Adipocyte (in vitro differentiated cells): Measurements from ENCODE around the gene TEAD3.
"Not testable (repeated sequence)": the region's sequence is repeated elsewhere in the genome, so short reads cannot be mapped to it uniquely, and the experiment has no call there.

Source experiments
- DNase-seq: peaks from one replicate; pipeline ENCODE4 v3.0.0-alpha.2; 2015; ENCODE audit warnings: low read depth
- H3K27me3 ChIP-seq: replicated peaks from 2 replicates; pipeline ENCODE4 v1.7.0; 2013; ENCODE audit warnings: mild to moderate bottlenecking, low read length, moderate library complexity; ENCODE audit not compliant: control insufficient read depth, insufficient read depth
- H3K36me3 ChIP-seq: 2 replicates; pipeline ENCODE4 v1.7.0; 2013; ENCODE audit warnings: low read length, mild to moderate bottlenecking, moderate library complexity; ENCODE audit not compliant: control insufficient read depth, insufficient read depth, severe bottlenecking
- H3K4me1 ChIP-seq: 2 replicates; pipeline ENCODE4 v1.7.0; 2013; ENCODE audit warnings: mild to moderate bottlenecking, low read length, moderate library complexity; ENCODE audit not compliant: control insufficient read depth, insufficient read depth
- H3K4me3 ChIP-seq: 2 replicates; pipeline ENCODE4 v1.7.0; 2013; ENCODE audit warnings: mild to moderate bottlenecking, low read length, moderate library complexity
- H3K9ac ChIP-seq: 2 replicates; pipeline ENCODE4 v1.7.0; 2013; ENCODE audit warnings: mild to moderate bottlenecking, low read length, moderate library complexity
- H3K9me3 ChIP-seq: 2 replicates; pipeline ENCODE4 v1.7.0; 2013; ENCODE audit warnings: mild to moderate bottlenecking, low read length, moderate library complexity; ENCODE audit not compliant: control insufficient read depth

TEAD3 gene

GRCh38 chr6:35496841-35497570, at the start of gene TEAD3:
Gene TEAD3, minus strand, starts transcription at chr6:35497079.
- Histone ChIP-seq H3K27me3 (no peaks in the 10 kb centered on the region), H3K9me3 (no peaks in the 10 kb centered on the region), H3K36me3 (no peaks in the 10 kb centered on the region), H3K4me3 (peak within 1 kb of the TSS; percentile 87), H3K4me1 (peaks cover 27% of the 10 kb centered on the region), H3K9ac (peak within 1 kb of the TSS; percentile 90)
- peak; percentile 90 for DNase-seq

- Histone ChIP-seq H3K27me3 (peaks cover 35% of the 10 kb centered on the region), H3K9ac (no peak overlapping the region), H3K9me3 (peaks cover 4% of the 10 kb centered on the region), H3K4me1 (no peaks in the 10 kb centered on the region), H3K36me3 (no peaks in the 10 kb centered on the region), H3K4me3 (no peak overlapping the region)
- no peak for DNase-seq
Observed at GRCh38 chr6:35544769-35545361, 48.0 kb upstream of the TEAD3 start.

- peaks cover 4% of the 10 kb centered on the region for H3K9me3 ChIP-seq
- no peak overlapping the region for H3K4me3 ChIP-seq
- DNase-seq, result no peak
- peaks cover 40% of the 10 kb centered on the region for H3K27me3 ChIP-seq
- H3K4me1 ChIP-seq, result no peaks in the 10 kb centered on the region
- H3K36me3 ChIP-seq, result no peaks in the 10 kb centered on the region
- no peak overlapping the region for H3K9ac ChIP-seq
Observed at GRCh38 chr6:35543459-35544193, 46.7 kb upstream of the TEAD3 start.

GRCh38 chr6:35541836-35542235, 45.0 kb upstream of the TEAD3 start:
- Histone ChIP-seq H3K4me3 (no peak overlapping the region), H3K9me3 (peaks cover 4% of the 10 kb centered on the region), H3K4me1 (no peaks in the 10 kb centered on the region), H3K27me3 (peaks cover 38% of the 10 kb centered on the region), H3K36me3 (no peaks in the 10 kb centered on the region), H3K9ac (no peak overlapping the region)
- DNase-seq, result no peak

- no peak overlapping the region for H3K4me3 ChIP-seq
- DNase-seq, result no peak
- H3K36me3 ChIP-seq, result no peaks in the 10 kb centered on the region
Observed at GRCh38 chr6:35539223-35539622, 42.3 kb upstream of the TEAD3 start.

GRCh38 chr6:35535847-35536246, 39.0 kb upstream of the TEAD3 start:
- not testable (repeated sequence) for DNase-seq, H3K4me1 ChIP-seq, H3K9me3 ChIP-seq, H3K9ac ChIP-seq, H3K4me3 ChIP-seq, H3K36me3 ChIP-seq
- peaks cover 38% of the 10 kb centered on the region for H3K27me3 ChIP-seq

More at GRCh38 chr6:35539223-35539622, 42.3 kb upstream of the TEAD3 start:
- Histone ChIP-seq H3K27me3 (peaks cover 30% of the 10 kb centered on the region), H3K4me1 (no peaks in the 10 kb centered on the region), H3K9ac (no peak overlapping the region), H3K9me3 (peaks cover 4% of the 10 kb centered on the region)

GRCh38 chr6:35534407-35535170, 37.7 kb upstream of the TEAD3 start:
- H3K9me3 ChIP-seq, result no peaks in the 10 kb centered on the region
- H3K4me3 ChIP-seq, result no peak overlapping the region
- H3K36me3 ChIP-seq, result no peaks in the 10 kb centered on the region
- H3K9ac ChIP-seq, result no peak overlapping the region
- no peaks in the 10 kb centered on the region for H3K4me1 ChIP-seq
- DNase-seq, result no peak
- H3K27me3 ChIP-seq, result peaks cover 38% of the 10 kb centered on the region

- H3K27me3 ChIP-seq, result peaks cover 35% of the 10 kb centered on the region
- H3K9me3 ChIP-seq, result no peaks in the 10 kb centered on the region
- no peaks in the 10 kb centered on the region for H3K4me1 ChIP-seq
- H3K36me3 ChIP-seq, result no peaks in the 10 kb centered on the region
- H3K9ac ChIP-seq, result no peak overlapping the region
- no peak overlapping the region for H3K4me3 ChIP-seq
- no peak for DNase-seq
Observed at GRCh38 chr6:35533981-35534380, 37.1 kb upstream of the TEAD3 start.

GRCh38 chr6:35532126-35532525, 35.2 kb upstream of the TEAD3 start:
- Histone ChIP-seq H3K4me3 (no peak overlapping the region), H3K9me3 (no peaks in the 10 kb centered on the region), H3K36me3 (no peaks in the 10 kb centered on the region), H3K9ac (no peak overlapping the region), H3K4me1 (no peaks in the 10 kb centered on the region), H3K27me3 (peaks cover 38% of the 10 kb centered on the region)
- DNase-seq, result no peak

GRCh38 chr6:35524380-35525020, 27.6 kb upstream of the TEAD3 start:
- Histone ChIP-seq H3K9ac (no peak overlapping the region), H3K36me3 (no peaks in the 10 kb centered on the region), H3K4me3 (no peak overlapping the region), H3K4me1 (no peaks in the 10 kb centered on the region), H3K9me3 (no peaks in the 10 kb centered on the region), H3K27me3 (peaks cover 36% of the 10 kb centered on the region)
- DNase-seq, result no peak
